HCT116 (cell line): ENCODE results near the gene PCDHGA3. TPM values are rescaled to one million over a fixed set of nuclear protein-coding genes. Genes with fewer than 3 reads are reported as not detected.

Experiments used
- ATAC-seq: fragments of 200-7000 bp; cut with Tn5 transposase; 2 replicates; pipeline ENCODE4 v1.9.1; 2020; ENCODE audit warnings: mild to moderate bottlenecking, moderate library complexity
- BruUV-seq: library from RNA; stranded (reverse); fragments of 400-500 nt; replicated peaks from 2 replicates; lab custom pipeline; 2021; lab: Mats Ljungman, UMichigan
- CTCF ChIA-PET: fragments of 300-600 bp; sonication (Branson Sonifier 250); formaldehyde crosslinking; loops from one replicate; lab custom pipeline; 2021; ENCODE audit warnings: antibody characterized with exemption; lab: Charles Lee
- POLR2A ChIA-PET: fragments of 300-600, 350-600 bp; sonication (Branson Sonifier 250); formaldehyde crosslinking; loops from one replicate; lab custom pipeline; 2021; ENCODE audit warnings: antibody characterized with exemption; lab: Charles Lee
- RAD21 ChIA-PET, 2 experiments: fragments of 300-600 bp; sonication (Branson Sonifier 250); formaldehyde crosslinking; loops; one replicate each; lab custom pipeline; 2023; ENCODE audit warnings: low total read pairs in 2 of 2; ENCODE audit not compliant: uncharacterized antibody in 2 of 2, unreplicated experiment in 2 of 2, low non-redundant PET in 1 of 2; lab: Charles Lee
- DNase-seq: peaks from one replicate; pipeline ENCODE4 v3.0.0-alpha.2; 2010; ENCODE audit warnings: low read depth, low spot score
- H2AFZ ChIP-seq: fragments of 200-600 bp; shearing (Covaris generic), sonication (generic); 2 replicates; pipeline ENCODE4 v1.6.1; 2017; ENCODE audit warnings: low read depth, mixed run types, mixed read lengths, antibody characterized with exemption, low read length; ENCODE audit not compliant: poor library complexity, severe bottlenecking
- H3K27ac ChIP-seq: 2 replicates; pipeline ENCODE4 v1.5.1; 2012; ENCODE audit warnings: low read depth, low read length
- H3K27me3 ChIP-seq: fragments of 200-600 bp; sonication (generic); 2 replicates; pipeline ENCODE4 v1.6.1; 2016; ENCODE audit warnings: mixed run types, low read length, mixed read lengths; ENCODE audit not compliant: insufficient read depth
- H3K36me3 ChIP-seq, 2 experiments: fragments of 200-500 bp in 1 of 2; fragments of 200-600 bp in 1 of 2; sonication (Bioruptor generic) in 1 of 2; sonication (generic) in 1 of 2; 2 replicates each; pipeline versions ENCODE4 v1.5.1 to v1.6.1; 2014 to 2016; ENCODE audit warnings: low read length in 2 of 2, inconsistent platforms in 1 of 2, mixed read lengths in 1 of 2, mixed run types in 1 of 2; ENCODE audit not compliant: insufficient read depth in 2 of 2, control insufficient read depth in 1 of 2
- H3K4me1 ChIP-seq, 2 experiments: fragments of 200-600 bp in 1 of 2; sonication (generic) in 1 of 2; 2 replicates each; pipeline versions ENCODE4 v1.5.1 to v1.6.1; 2012 to 2017; ENCODE audit warnings: low read length in 2 of 2, inconsistent platforms in 1 of 2, mild to moderate bottlenecking in 1 of 2, mixed read lengths in 1 of 2, mixed run types in 1 of 2, moderate library complexity in 1 of 2; ENCODE audit not compliant: insufficient read depth in 2 of 2, control insufficient read depth in 1 of 2
- H3K4me2 ChIP-seq: fragments of 200-600 bp; sonication (generic); 2 replicates; pipeline ENCODE4 v1.6.1; 2017; ENCODE audit warnings: mixed run types, low read length, mixed read lengths
- H3K4me3 ChIP-seq, 2 experiments: fragments of 200-600 bp in 1 of 2; sonication (generic) in 1 of 2; replicated peaks in 1 of 2; 2 replicates each; pipeline ENCODE4 v1.5.1; 2011 to 2016; ENCODE audit warnings: low read length in 2 of 2, control low read depth in 1 of 2, low read depth in 1 of 2, mild to moderate bottlenecking in 1 of 2, mixed read lengths in 1 of 2, mixed run types in 1 of 2
- H3K79me2 ChIP-seq: fragments of 200-600 bp; sonication (generic); 2 replicates; pipeline ENCODE4 v1.6.1; 2017; ENCODE audit warnings: mild to moderate bottlenecking, mixed run types, low read length, moderate library complexity, mixed read lengths; ENCODE audit not compliant: insufficient read depth
- H3K9ac ChIP-seq: fragments of 200-600 bp; sonication (generic); 2 replicates; pipeline ENCODE4 v1.6.1; 2016; ENCODE audit warnings: low read length, mixed read lengths
- H3K9me2 ChIP-seq: fragments of 200-600 bp; sonication (generic), shearing (Covaris generic); 2 replicates; pipeline ENCODE4 v1.6.1; 2017; ENCODE audit warnings: mixed run types, mild to moderate bottlenecking, moderate library complexity; ENCODE audit not compliant: insufficient read depth
- H3K9me3 ChIP-seq, 2 experiments: fragments of 200-500 bp in 1 of 2; fragments of 200-600 bp in 1 of 2; sonication (Bioruptor generic) in 1 of 2; sonication (generic) in 1 of 2; 2 replicates each; pipeline ENCODE4 v1.6.1; 2014 to 2017; ENCODE audit warnings: low read length in 2 of 2, mixed read lengths in 2 of 2, inconsistent platforms in 1 of 2, low read depth in 1 of 2, mild to moderate bottlenecking in 1 of 2, mixed run types in 1 of 2, moderate library complexity in 1 of 2; ENCODE audit not compliant: control insufficient read depth in 1 of 2, insufficient read depth in 1 of 2
- H4K20me1 ChIP-seq: fragments of 200-600 bp; sonication (generic), shearing (Covaris generic); 2 replicates; pipeline ENCODE4 v1.6.1; 2017; ENCODE audit warnings: mixed run types, mild to moderate bottlenecking, moderate library complexity; ENCODE audit not compliant: insufficient read depth
- ATF3 ChIP-seq: IDR thresholded peaks from 2 replicates; pipeline ENCODE4 v1.6.1; 2012
- CBX3 ChIP-seq: IDR thresholded peaks from 2 replicates; pipeline ENCODE4 v1.6.1; 2012; ENCODE audit warnings: low read depth
- CEBPB ChIP-seq: IDR thresholded peaks from 2 replicates; pipeline ENCODE4 v1.6.1; 2012; ENCODE audit warnings: low read depth
- EGR1 ChIP-seq: IDR thresholded peaks from 2 replicates; pipeline ENCODE4 v1.6.1; 2012; ENCODE audit warnings: low read depth
- ELF1 ChIP-seq: IDR thresholded peaks from 2 replicates; pipeline ENCODE4 v1.6.1; 2012; ENCODE audit warnings: low read depth, borderline replicate concordance
- EZH2 ChIP-seq: fragments of 200-600 bp; sonication (generic); IDR thresholded peaks from 2 replicates; pipeline ENCODE4 v1.6.1; 2017; ENCODE audit warnings: antibody characterized with exemption, mixed run types
- EZH2phosphoT487 ChIP-seq: fragments of 200-600 bp; IDR thresholded peaks from 2 replicates; pipeline ENCODE4 v1.6.1; 2018; ENCODE audit warnings: antibody characterized with exemption, borderline replicate concordance
- FOSL1 ChIP-seq: IDR thresholded peaks from 2 replicates; pipeline ENCODE4 v1.6.1; 2012; ENCODE audit warnings: low read depth
- JUND ChIP-seq: IDR thresholded peaks from 2 replicates; pipeline ENCODE4 v1.6.1; 2012
- POLR2AphosphoS5 ChIP-seq: IDR thresholded peaks from 2 replicates; pipeline ENCODE4 v1.6.1; 2011; ENCODE audit warnings: mild to moderate bottlenecking, low read depth, low read length, moderate library complexity
- RAD21 ChIP-seq: IDR thresholded peaks from 2 replicates; pipeline ENCODE4 v1.6.1; 2012; ENCODE audit warnings: low read depth, mild to moderate bottlenecking
- SIN3A ChIP-seq: IDR thresholded peaks from 2 replicates; pipeline ENCODE4 v1.6.1; 2012; ENCODE audit warnings: low read depth
- SRF ChIP-seq: IDR thresholded peaks from 2 replicates; pipeline ENCODE4 v1.6.1; 2012; ENCODE audit warnings: low read depth
- TCF7L2 ChIP-seq: IDR thresholded peaks from 2 replicates; pipeline ENCODE4 v1.7.0; 2011; ENCODE audit warnings: borderline replicate concordance, inconsistent platforms; ENCODE audit not compliant: insufficient read depth, insufficient read length; ENCODE audit errors: extremely low read depth
- YY1 ChIP-seq: IDR thresholded peaks from 2 replicates; pipeline ENCODE4 v1.6.1; 2011; ENCODE audit warnings: low read length, low read depth, moderate library complexity, mild to moderate bottlenecking; ENCODE audit not compliant: insufficient replicate concordance; ENCODE audit errors: extremely low read depth
- ZFX ChIP-seq: fragments of 450-650 bp; IDR thresholded peaks from 2 replicates; pipeline ENCODE4 v1.6.1; 2017
- ZNF274 ChIP-seq: fragments of 200-500 bp; sonication (Bioruptor generic); IDR thresholded peaks from 2 replicates; pipeline ENCODE4 v1.6.1; 2014; ENCODE audit warnings: mild to moderate bottlenecking, low read depth, low read length, inconsistent platforms
- intact Hi-C: fragments of 100-400 bp; cut with micrococcal nuclease; formaldehyde crosslinking; loops from 2 replicates; pipeline ENCODE4 v1.10.0; 2022
- total RNA-seq: library from RNA; stranded (reverse); gene quantifications from one replicate; pipeline ENCODE4 v1.2.1, GENCODE V29; 2021; ENCODE audit not compliant: unreplicated experiment
- TF ChIP-seq, protein P1 (sequence below): IDR thresholded peaks from 2 replicates; pipeline ENCODE4 v1.6.1; 2012
- TF ChIP-seq, protein P2 (sequence below), 3 experiments: fragments of 200-600 bp in 1 of 3; sonication (generic) in 1 of 3; IDR thresholded peaks in 2 of 3; conservative IDR thresholded peaks in 1 of 3; 2 replicates each; pipeline ENCODE4 v1.5.1; 2012 to 2017; ENCODE audit warnings: low read depth in 2 of 3, low read length in 2 of 3, antibody characterized with exemption in 1 of 3, borderline replicate concordance in 1 of 3, control low read depth in 1 of 3, mild to moderate bottlenecking in 1 of 3, mixed read lengths in 1 of 3, mixed run types in 1 of 3, moderate library complexity in 1 of 3; ENCODE audit not compliant: insufficient read depth in 1 of 3

Gene PCDHGA3
- total RNA-seq, 1 experiment from 2014 or later, result not detected

GRCh38 chr5:141356133-141356532 is 12.5 kb downstream of the PCDHGA3 start:
- DNase-seq (no peak), ATAC-seq (no peak)
- Histone ChIP-seq H2AFZ (no peak overlapping the region), H3K9me2 (no peaks in the 10 kb centered on the region), H3K4me2 (no peak overlapping the region), H3K27me3 (no peaks in the 10 kb centered on the region), H3K4me3 (no peak overlapping the region), H3K79me2 (no peaks in the 10 kb centered on the region), H3K9me3 (no peaks in the 10 kb centered on the region; a peak in 2 of 4 replicates), H3K36me3 (no peaks in the 10 kb centered on the region)
- POLR2A ChIA-PET, result no interaction called here
- BruUV-seq, result no TSS peak
- no peak for TF ChIP-seq YY1
- TF ChIP-seq, protein P1, sequence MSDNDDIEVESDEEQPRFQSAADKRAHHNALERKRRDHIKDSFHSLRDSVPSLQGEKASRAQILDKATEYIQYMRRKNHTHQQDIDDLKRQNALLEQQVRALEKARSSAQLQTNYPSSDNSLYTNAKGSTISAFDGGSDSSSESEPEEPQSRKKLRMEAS, result no peak
- TF ChIP-seq ZFX, result no peak
- no peak for TF ChIP-seq FOSL1
- TF ChIP-seq RAD21, result no peak
- no peak for TF ChIP-seq ELF1
- no peak for TF ChIP-seq SRF
- no peak for TF ChIP-seq JUND
- TF ChIP-seq, all 23 proteins: peak for 0
- intact Hi-C loops, result no loop called here
- CTCF ChIA-PET, result no interaction called here
- Histone ChIP-seq H4K20me1 (no peaks in the 10 kb centered on the region), H3K27ac (no peak overlapping the region), H3K9ac (no peak overlapping the region), H3K4me1 (no peaks in the 10 kb centered on the region)
- RAD21 ChIA-PET, result no interaction called here

DNA sequence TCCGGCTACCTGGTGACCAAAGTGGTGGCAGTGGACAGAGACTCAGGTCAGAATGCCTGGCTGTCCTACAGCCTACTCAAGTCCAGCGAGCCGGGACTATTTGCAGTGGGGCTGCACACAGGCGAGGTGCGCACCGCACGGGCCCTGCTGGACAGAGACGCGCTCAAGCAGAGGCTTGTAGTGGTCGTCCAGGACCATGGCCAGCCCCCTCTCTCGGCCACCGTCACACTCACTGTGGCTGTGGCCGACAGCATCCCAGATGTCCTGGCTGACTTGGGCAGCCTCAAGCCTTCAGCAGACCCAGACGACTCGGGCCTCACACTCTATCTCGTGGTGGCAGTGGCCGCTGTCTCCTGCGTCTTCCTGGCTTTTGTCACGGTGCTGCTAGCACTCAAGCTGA is 13.3 kb downstream of the PCDHGA3 start:
- Histone ChIP-seq H3K9ac (no peak overlapping the region), H3K27me3 (no peaks in the 10 kb centered on the region), H3K9me3 (no peaks in the 10 kb centered on the region; a peak in 2 of 4 replicates), H4K20me1 (no peaks in the 10 kb centered on the region), H3K36me3 (no peaks in the 10 kb centered on the region), H3K79me2 (no peaks in the 10 kb centered on the region), H3K27ac (no peak overlapping the region), H2AFZ (no peak overlapping the region), H3K9me2 (no peaks in the 10 kb centered on the region), H3K4me2 (no peak overlapping the region), H3K4me1 (no peaks in the 10 kb centered on the region), H3K4me3 (no peak overlapping the region)
- intact Hi-C loops, result no loop called here
- no TSS peak for BruUV-seq
- POLR2A ChIA-PET, result no interaction called here
- CTCF ChIA-PET, result interaction anchor here (0.5 kb wide), 1 partner anchor 134 kb away, joined by 3 read pairs; the partner anchor contains the start of gene PCDHB14
- no peak for ATAC-seq
- no peak for DNase-seq
- RAD21 ChIA-PET, result no interaction called here
- TF ChIP-seq JUND (no peak), EGR1 (no peak), POLR2AphosphoS5 (no peak), SIN3A (no peak), FOSL1 (no peak), YY1 (no peak), ELF1 (no peak), TCF7L2 (no peak), CEBPB (no peak), CBX3 (no peak), EZH2 (no peak), SRF (no peak), EZH2phosphoT487 (no peak), ATF3 (no peak), ZNF274 (no peak)
- TF ChIP-seq, protein P1, result no peak
- TF ChIP-seq, protein P2, sequence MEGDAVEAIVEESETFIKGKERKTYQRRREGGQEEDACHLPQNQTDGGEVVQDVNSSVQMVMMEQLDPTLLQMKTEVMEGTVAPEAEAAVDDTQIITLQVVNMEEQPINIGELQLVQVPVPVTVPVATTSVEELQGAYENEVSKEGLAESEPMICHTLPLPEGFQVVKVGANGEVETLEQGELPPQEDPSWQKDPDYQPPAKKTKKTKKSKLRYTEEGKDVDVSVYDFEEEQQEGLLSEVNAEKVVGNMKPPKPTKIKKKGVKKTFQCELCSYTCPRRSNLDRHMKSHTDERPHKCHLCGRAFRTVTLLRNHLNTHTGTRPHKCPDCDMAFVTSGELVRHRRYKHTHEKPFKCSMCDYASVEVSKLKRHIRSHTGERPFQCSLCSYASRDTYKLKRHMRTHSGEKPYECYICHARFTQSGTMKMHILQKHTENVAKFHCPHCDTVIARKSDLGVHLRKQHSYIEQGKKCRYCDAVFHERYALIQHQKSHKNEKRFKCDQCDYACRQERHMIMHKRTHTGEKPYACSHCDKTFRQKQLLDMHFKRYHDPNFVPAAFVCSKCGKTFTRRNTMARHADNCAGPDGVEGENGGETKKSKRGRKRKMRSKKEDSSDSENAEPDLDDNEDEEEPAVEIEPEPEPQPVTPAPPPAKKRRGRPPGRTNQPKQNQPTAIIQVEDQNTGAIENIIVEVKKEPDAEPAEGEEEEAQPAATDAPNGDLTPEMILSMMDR (IDR thresholded peaks at IDR 0.05 in 2 of 3, conservative IDR thresholded peaks at IDR 0.05 in 1 of 3; ENCODE audit: borderline replicate concordance in 1 of 3, insufficient read depth in 1 of 3, low read depth in 2 of 3, low read length in 2 of 3), result no peak
